Skin of body (tissue), 2 donors: ENCODE results near the gene PRCC. TPM values are rescaled to one million over a fixed set of nuclear protein-coding genes. Genes with fewer than 3 reads are reported as not detected.

Experiments
- DNase-seq: peaks from one replicate; lab custom pipeline; 2025; lab: John Stamatoyannopoulos, UW
- total RNA-seq: library from RNA; depleted of rRNA; stranded (reverse); fragments of >200 nt; gene quantifications from one replicate; pipeline ENCODE4 v1.2.3, GENCODE V29; 2014

The PRCC gene
- total RNA-seq, 1 donor from 2014 or later = 25.8 TPM

- DNase-seq = no peak
These were observed 46.0 kb downstream of the PRCC start for GRCh38 chr1:156813298-156813697.

GRCh38 chr1:156813750-156814570 lies 46.6 kb downstream of the PRCC start:
- no peak for DNase-seq

DNA sequence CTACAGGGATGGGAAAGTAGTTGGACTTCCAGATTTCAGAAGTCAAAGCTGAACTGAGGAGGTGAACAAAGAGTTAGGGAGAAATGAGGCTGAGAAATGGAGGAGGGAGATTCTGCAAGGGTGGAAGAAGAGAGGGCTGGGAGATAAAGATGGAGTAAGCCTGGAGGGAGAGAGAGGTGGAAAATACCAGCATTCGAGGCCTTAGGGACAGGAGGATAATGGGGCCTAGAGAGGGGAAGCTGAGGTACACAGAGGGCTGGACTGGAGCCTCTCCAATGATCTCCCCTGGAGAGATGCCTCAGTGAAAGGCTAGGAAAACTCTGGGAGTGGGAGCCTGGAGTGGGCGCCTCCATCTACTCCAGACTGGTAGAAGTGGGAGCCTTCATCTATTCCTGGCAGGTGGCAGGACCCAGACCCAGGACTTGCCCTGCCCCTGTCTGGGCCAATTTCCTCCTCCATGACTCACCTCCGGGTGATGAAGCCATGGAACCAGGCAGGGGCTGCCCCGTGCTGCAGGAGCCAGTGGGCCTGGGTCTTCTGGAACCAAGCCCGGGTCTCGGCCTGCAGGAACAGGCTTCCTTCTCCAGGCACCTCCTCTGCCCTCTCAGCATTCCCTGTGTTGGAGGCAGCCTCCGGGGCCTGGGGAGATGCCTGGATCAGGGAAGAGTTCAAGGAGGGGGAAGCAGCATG lies 47.4 kb downstream of the PRCC start:
- DNase-seq = no peak

DNA sequence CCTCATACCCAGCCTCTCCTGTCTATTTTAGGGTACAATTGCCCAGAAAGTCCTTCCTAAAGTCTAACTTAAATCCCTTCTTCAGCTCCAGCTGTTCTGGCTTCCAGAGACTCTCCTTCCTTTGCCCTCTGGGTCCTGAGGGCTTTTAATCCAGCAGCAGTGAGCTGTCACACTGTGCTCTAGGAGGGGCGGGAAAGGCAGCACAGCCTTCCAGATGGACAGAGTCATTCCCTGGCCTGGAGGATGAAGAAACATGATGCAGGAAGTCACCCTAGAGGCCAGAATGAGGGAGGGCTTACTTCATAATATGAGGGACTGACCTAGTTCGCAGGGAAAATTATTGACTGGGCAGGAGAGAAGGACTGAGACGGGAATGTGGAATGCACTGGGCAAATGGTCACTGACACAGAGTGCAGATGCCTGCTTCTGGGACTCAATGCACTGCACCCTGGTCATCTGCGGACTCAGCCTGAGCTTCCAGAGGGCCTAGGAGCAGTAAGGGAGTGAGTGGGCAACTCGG lies 48.0 kb downstream of the PRCC start:
- DNase-seq = peak; percentile 64

DNA sequence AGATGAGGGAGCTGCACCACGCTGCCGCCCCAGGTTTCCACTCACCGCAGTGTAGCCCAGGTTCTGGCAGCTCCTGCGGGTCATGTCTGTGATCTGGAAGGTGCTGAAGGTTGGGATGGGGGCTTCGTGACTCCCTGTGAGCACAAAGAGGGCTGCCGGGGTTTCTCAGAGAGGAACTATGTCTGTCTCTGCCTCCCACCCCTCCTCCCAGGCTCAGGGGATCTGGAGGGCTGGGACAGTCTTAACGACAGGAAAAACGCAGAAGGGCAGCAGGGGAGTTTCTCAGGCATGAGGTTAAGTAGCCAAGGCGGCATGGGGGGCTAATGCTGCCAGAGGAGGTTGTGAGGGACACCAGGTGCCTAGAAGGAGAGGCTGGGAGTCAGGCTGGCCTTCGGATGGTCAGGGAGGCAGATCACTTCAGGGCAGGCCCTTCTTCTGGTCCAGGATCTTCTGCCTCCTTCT lies 48.7 kb downstream of the PRCC start:
- no peak for DNase-seq

- DNase-seq = no peak
These were observed 49.4 kb downstream of the PRCC start, which contains the start of gene SH2D2A for GRCh38 chr1:156816561-156817328. Gene SH2D2A, minus strand, starts transcription at chr1:156816848. Its CDS starts 140 bp downstream, at chr1:156816708.

- DNase-seq = no peak
These were observed 54.5 kb downstream of the PRCC start for GRCh38 chr1:156821801-156822200.

- DNase-seq = no peak
These were observed 55.3 kb downstream of the PRCC start for GRCh38 chr1:156822680-156823079.

DNA sequence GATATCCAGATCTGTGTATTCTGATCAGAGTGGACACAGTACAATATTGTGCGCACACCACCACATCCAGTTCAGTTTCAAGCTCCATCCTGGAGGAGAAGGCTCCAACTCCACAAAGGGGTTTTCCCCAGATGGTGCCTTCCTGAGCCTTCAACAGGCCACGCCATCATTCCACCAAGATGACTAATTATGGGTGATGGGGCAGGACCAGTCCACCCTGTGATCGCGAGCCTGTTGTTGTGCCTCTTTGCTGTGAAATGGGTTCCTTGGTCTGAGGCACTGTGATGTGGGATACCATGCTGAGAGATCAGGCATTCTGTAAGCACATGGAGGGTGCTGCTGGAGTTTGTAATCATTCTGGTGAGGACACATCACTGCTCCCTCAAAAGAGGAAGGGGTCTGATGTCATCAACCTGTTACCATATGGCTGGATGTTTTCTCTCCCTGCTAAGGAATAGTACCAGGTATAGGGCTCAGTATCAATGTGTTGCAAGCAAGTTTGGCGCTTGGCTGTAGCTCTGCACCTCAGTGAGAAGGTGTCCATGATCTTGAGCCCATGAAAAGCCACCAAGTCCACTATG lies 56.0 kb downstream of the PRCC start:
- DNase-seq = no peak

- DNase-seq = no peak
These were observed 59.3 kb downstream of the PRCC start for GRCh38 chr1:156826630-156827029.

GRCh38 chr1:156828400-156829124 lies 61.2 kb downstream of the PRCC start:
- DNase-seq = no peak

GRCh38 chr1:156832434-156832833 lies 65.1 kb downstream of the PRCC start:
- no peak for DNase-seq

GRCh38 chr1:156833603-156834002 lies 66.3 kb downstream of the PRCC start:
- DNase-seq = no peak

- no peak for DNase-seq
These were observed 67.0 kb downstream of the PRCC start for GRCh38 chr1:156834322-156834721.

GRCh38 chr1:156836041-156836654 lies 68.8 kb downstream of the PRCC start:
- DNase-seq = no peak

DNA sequence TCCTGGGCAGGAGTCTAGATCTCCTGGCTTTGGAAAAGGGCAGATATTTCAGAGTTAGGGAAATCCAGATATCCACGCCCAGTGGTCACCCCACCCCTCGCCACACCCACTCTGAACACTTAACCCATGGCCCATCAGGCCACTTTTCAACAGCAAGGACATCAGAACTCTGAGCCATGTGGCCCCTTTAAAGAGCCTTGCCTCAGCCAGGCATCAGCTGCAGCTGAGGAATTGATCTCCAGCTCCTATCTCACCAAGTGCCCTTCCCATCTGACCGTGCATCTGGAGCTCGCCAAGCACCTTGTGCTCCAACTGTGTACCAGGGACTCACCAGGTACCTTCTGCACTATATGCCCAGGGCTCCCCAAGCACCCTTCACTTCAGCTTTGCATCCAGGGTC lies 69.6 kb downstream of the PRCC start:
- no peak for DNase-seq

GRCh38 chr1:156838972-156839371 lies 71.6 kb downstream of the PRCC start:
- DNase-seq = no peak

GRCh38 chr1:156839426-156840109 lies 72.2 kb downstream of the PRCC start:
- DNase-seq = no peak

DNA sequence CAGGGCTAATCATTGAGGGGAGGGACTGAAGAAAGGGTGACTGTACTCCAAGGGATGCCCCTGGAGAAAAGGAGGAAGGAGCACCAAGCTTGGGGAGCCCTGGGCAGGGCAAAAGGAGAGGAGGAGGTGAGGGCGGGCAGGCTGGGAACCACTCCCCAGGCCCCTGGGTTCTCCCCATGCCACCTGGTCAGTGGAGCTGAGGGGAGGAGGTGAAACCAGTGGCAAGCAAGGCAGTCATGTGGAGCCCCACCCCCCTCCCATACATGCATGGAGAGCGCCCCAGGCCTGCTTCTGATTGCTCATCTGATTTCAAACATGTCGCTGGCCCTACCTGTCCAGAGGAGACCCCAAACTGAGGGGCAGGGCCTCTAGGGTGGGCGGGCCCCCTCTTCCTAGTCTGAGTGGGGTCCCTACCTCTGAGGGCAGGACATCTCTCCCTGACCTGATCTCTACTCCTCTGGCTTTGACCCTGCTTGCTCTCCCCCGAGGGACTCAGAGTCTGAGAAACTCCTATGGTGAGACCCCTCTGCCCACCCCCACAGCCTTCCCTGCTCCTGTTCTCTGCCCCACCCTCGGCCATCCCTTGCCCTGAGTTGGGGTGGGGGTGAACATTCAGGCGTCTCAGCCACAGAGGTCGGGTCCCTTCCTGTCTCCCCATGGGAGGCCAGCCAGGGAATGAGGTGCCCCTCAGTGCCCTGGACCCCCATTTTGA lies 73.0 kb downstream of the PRCC start:
- DNase-seq = no peak
